CD4-positive, alpha-beta T cell treated with Interleukin-10 for 1 hour (primary cell): ENCODE data around the gene L3MBTL1.

Source experiments
- DNase-seq: peaks from one replicate; pipeline ENCODE4 v3.0.0-alpha.2; 2020

Gene L3MBTL1

DNA sequence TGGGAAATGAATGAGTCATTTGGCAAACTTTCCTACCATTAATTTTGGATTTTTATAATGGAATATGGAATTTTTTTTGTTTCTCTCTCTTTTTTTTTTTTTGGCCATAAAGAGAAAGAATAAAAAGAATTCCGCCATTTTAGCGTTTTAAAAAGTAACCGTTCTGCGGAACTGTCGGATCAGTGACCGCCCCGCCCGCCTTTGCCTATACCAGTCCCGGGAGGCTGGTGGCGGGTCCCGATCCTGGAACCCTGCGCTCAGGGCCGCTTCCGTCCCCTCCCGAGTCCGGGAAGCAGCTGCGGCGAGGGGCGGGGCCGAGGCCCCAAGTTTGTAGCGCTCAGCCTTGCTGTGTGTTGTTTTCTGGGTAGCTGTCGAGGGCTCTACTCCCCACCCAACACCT lies 609 bp downstream of the L3MBTL1 start:
- peak; percentile 5 for DNase-seq

DNA sequence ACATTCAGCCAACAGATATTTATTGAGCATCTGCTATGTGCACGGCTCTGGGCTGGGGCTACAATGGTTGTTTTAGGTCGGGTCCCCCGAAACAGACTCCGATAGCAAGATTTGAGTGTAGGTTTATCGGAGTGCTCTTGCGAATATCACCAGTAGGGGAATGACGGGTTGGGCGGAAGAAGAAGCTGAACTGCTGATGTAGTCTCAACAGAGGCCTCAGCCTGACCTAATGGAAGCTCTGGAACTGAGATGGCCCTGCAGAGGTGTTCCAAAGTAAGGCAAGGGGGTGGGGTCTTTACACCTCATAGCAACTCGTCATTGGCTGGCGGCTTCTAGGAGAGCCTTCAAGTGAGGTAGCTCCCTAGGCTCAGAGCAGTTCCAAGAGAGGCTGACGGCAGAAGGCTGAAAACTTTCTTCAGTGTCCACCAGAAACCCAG lies 1.1 kb downstream of the L3MBTL1 start:
- DNase-seq = no peak

DNA sequence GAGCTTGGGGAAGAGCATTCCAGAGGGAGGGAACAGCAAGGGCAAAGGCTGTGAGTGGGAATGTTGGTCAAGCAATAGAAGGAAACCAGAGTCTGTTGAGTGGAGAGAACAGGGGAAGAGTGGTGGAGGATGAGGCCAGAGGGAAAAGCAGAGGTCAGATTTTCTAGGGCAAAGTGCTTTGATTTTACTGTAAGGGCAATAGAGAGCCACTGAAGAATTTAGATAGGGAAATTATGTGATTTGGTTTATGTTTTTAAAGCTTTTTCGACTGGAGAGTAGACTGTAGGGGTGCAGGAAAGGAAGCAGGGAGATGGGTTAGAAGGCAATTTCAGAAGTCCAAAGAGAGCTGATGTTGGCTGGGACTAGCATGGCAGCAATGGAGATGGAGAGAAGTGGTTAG lies 4.4 kb downstream of the L3MBTL1 start:
- DNase-seq = no peak

DNA sequence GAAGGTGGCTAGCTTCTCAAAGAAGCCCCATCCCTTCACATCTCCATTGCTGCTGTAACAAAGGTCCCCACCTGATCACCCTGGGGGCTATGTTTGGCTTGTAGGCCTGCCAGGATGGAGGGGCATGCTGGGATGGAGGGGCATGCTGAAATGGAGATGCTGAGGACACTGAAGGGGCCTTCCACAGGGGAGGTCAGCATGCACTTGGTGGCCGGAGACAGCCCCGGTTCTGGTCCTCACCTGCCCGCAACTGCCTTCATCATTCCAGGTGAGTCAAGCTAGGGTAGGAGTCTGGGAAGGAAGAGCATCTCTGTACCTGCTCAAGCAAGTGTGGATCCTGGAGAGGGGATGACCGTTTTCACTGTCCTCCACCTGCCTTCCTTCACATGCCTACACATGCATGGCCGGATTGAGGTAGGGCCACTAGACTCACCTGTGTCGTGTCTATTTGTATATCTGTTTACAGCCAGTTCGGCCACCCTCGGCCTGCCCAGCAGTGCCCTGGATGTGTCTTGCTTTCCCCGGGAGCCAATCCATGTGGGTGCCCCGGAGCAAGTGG lies 6.0 kb downstream of the L3MBTL1 start:
- DNase-seq = no peak

DNA sequence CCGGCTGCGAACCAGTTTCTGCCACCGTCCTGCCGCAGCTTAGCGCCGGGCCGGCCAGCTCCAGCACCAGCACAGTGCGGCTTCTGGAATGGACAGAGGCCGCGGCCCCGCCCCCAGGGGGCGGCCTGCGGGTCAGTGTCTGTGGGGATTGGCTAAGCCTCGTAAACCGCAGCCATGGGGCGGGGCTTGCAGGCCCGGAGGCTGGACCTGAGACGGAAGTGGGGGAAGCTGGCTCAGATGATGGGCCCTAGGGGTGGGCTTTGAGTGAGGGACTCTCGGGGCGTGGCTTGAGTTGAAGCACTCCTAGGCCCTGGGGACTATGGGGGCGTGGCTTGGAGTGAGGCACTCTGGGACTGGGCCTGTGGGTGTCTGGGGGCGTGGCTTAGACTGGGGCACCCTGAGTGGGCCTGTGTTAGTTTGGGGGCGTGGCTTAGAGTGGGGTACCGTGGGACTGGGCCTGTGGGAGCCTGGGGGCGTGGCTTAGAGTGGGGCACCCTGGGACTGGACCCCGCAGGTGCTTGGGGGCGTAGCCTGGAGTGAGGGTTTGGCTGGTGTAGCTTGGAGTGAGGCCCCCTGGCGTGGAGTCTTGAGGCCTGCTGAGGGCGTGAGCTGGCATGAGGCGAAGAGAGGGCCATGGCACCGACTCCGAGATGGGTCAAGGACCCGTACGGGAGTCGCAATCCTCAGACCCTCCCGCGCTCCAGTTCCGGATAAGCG lies 6.6 kb downstream of the L3MBTL1 start:
- peak; percentile 96 for DNase-seq

DNA sequence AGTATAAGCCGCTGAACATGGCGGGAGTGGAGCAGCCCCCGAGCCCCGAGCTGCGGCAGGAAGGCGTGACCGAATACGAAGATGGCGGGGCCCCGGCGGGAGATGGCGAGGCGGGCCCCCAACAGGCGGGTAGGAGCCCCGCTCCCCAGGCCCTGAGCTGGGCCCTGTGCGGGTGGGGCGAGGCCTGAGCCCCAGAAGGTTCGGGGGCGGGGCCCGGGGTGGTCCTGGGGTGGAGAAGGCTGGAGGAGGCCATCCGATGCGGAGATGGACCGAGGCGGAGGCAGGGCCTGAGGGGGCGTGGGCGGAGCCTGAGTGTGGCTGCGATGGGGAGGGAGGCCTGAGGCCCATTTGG lies 7.1 kb downstream of the L3MBTL1 start:
- no peak for DNase-seq

DNA sequence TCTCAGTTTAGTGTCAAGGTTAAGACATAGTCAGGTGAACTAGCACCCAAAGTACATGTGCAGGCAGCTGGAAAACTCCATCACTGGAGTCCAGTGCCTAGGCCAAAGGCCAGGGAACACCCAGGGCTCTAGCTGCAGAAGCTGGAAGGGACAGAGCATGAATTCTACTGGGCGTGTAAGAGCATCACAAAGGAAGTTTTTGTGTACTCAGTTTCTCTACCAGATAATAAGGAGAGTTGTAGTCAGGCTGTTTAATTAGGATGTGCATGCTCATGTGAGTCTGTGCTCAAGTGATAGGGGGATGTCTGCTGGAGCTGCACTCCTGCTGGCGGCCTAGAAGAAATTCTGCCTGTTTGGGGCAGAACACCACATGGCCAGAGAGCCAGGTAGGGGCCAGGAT lies 8.1 kb downstream of the L3MBTL1 start:
- no peak for DNase-seq

DNA sequence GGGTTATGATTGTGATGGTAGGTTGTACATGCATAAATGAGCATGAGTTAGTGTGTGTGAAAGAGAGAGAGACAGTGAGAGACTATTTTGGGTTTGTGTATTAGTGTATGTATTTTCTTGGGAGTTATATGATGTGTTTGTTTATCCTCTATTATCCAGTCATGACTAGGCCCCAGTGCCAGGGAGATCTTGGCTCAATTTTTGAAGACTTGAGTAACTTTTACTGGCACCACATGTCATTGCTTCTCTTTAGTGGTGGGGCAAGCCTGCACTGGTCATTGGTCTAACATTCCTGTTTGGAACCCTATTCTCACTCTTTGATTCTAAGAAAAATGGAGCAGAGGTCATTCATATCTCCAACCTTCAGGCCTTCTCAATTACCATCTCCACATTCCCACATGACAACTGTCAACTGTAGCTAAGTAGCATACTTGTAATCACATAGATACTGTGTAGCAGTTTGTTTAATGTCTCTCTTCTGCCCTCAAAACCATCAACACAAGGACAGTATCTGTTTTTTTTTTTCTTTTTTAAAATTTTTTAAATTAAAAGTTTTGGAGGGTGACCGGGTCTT lies 8.8 kb downstream of the L3MBTL1 start:
- no peak for DNase-seq

DNA sequence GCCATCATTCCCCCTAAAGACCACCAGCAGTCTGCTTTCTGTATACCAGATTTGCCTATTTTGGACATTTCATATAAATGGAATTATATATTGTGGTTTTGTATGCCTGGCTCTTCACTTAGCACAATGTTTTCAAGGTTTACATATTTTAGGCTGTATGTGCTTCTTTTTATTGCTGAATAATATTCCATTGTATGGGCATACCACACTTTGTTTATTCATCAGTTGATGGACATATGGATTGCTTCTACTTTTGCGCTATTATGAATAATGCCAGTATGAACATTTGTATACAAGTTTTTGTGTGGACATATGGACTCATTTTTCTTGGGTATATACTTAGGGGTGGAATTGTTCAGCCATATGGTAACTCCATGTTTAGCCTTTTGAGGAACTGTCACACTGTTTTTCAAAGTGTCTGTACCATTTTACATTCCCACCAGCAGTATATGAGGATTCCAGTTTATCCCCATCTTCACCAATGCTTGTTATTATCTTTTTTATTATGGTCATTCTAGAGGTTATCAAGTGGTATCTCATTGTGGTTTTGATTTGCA lies 12.7 kb downstream of the L3MBTL1 start:
- no peak for DNase-seq

DNA sequence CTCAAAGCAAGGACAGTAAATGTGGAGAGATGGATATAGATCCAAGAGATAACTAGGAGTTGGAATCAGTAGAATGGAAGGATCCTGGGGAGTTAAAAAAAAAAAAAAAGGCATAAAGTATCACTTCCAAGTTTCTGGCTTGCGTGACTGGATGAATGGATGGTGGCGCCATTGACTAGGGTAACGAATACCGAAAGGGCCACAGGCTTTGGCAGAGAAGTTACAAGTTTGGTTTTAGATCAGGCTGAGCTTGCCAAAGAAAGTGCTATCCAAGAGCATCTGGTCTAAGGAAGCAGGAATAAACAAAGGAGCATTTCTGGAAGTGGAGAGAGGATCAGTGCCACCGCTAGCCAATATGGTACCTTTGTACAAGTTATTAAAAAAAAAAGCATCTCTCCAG lies 17.5 kb downstream of the L3MBTL1 start:
- no peak for DNase-seq

DNA sequence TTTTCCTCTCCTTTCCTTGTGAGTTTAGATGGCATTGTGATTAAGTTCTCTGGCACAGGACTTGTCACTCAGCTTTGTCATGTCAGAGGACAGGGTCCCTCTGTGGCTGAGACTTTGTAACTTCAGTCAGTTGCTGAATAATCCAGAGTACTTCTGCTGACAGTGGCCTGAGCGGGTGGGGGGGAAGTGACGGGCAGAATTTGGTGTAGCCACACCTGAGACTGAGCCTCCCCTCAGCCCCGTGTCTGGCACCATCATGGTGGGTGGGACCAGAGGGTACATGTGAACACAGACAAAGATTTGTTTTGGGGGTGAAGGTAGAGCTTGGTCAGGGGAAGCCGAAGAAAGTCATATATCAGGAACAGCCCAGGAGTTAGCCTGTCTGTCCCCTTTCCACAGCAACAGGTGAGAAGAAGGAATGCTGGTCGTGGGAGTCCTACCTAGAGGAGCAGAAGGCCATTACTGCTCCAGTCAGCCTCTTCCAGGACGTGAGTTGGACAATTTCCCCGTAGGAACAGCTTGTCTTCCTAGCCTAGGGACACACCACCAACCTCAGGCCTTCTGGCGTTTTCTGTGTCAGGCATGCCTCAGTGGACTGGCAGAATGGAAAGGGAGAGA lies 20.9 kb downstream of the L3MBTL1 start:
- no peak for DNase-seq

DNA sequence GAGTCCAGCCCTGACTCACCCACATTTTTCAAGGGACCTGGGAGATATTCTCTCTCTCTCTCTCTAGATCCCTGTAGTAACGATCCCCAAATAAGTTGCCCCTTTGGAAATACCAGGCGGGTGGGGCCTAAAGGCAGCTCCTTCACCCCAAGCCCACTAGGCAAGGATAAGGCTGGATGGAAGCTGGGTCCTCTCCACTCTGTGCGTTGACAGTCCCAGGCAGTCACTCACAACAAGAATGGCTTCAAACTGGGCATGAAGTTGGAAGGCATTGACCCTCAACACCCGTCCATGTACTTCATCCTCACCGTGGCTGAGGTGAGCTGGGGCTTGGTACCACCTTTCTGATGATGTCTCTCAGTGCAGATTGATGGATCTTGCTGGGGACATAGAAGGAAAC lies 21.6 kb downstream of the L3MBTL1 start:
- no peak for DNase-seq

DNA sequence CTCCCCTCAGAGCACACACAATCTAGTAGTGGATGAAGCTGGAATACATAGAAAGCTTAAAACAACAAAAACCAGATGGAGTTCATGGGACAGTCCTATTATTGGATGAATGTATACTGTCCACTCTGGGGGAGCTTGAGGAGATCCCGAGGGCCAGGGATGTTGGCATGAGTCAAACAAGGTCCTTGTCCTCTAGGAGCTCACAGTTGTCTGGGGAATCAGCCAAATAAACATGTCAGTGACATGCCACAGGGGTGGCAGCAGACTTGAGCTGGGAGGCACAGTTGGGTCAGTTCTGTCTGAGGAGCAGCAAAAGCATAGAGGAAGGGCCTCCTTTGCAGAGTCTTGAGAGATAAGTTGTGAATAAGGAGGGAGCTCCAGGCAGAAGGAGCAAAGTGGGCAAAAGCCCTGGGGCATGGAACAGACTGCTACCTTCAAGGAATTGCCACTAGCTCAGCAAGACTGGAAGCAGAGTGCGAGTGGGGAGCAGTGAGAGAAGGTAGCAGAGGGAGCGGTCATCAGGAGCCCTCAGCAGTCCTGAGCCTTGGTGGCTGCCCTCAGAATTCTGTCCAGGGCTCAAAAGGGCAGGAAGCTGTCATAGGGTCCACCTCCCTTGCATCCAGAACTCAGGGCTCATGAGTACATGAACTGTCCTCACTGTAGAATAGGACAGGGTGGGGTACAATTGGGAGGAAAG lies 22.1 kb downstream of the L3MBTL1 start:
- no peak for DNase-seq

DNA sequence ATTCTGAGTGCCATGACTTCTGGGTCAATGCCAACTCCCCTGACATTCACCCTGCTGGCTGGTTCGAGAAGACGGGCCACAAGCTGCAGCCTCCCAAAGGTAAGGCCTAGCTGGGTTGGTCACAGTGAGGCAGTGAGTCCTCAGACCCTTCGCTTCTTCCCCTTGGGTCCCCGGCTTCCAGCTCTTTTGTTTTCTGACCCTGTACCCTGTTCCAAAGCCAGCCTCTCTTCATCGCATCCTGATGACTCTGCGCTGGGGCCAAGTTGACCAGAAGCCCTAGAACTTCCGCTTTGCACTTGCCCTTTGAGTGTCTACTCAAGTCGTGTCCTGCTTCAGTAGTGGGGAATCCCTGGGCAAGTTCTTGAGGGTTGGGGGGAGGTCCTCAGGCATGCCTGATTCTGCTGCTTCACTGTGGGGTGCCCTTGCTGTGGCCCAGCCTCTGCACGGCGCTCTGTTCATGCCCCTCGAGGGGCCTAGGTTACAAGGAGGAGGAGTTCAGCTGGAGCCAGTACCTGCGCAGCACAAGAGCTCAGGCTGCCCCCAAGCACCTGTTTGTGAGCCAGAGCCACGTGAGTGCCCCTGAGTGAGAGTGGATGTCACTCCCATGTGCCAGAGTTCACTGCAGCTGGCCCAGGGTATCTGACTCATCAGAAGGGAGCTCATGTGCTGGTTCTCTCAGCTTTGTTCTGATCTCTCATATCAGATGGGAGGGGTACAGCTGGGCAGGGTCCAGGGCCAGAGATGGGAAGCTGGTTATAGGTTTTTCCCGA lies 23.0 kb downstream of the L3MBTL1 start:
- DNase-seq = no peak

DNA sequence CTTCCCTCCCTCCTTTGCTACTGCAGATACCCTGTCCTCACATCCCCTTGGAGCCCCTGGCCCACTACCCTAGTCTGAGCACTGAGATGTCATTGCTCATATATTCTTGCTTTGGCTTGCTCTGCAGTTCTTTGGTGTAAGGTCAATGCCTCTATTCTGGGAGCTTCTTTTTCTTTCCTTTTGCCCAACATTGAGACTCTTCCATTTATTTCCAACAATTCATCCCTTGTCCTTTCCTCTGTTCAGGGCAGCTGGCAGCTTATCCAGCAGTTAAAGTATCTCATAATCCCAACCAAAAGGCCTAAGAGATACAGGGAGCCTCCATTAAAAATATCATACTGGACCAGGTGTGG lies 23.6 kb downstream of the L3MBTL1 start:
- DNase-seq = no peak

DNA sequence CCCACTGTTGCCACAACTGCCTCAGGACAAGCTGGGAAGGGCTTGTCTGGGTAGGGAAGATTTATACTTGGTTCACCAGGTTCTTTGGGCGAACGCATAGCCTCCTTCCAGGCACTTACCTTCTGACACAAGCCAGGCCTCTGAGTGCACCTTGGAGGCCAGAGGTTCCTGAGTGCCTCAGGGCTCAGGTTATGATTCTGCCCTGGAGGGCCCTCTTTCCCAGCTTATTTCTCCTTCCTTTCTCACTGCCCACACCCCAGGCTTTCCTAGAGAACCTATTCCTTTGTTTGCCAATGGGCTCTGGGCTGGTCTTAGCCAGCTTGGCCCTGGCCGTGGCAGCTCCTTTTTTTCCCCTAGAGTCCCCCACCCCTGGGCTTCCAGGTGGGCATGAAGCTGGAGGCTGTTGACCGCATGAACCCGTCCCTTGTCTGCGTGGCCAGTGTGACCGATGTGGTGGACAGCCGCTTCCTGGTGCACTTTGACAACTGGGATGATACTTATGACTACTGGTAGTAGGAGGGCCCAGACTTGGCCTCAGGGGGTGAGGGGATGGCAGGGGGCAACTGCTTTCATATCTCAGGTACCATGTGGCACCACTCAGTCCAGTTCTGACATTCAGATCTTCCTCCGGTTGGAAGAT lies 25.0 kb downstream of the L3MBTL1 start:
- no peak for DNase-seq

DNA sequence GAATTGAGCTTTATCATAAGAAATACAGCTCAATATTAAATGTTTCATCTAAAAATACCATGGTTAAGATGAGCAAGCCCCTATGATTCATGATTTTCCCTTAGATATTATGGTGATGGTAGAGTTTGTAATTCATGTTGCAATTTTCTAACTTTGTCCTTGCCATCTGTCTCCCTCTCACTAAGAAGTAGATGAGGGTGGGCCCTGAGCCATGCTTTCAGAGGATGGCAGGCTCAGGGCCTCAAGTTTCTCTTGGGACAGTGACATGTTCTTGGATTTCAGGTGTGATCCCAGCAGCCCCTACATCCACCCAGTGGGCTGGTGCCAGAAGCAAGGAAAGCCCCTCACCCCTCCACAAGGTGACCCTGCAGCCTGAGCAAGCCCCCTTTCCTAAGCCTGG lies 25.6 kb downstream of the L3MBTL1 start:
- no peak for DNase-seq

DNA sequence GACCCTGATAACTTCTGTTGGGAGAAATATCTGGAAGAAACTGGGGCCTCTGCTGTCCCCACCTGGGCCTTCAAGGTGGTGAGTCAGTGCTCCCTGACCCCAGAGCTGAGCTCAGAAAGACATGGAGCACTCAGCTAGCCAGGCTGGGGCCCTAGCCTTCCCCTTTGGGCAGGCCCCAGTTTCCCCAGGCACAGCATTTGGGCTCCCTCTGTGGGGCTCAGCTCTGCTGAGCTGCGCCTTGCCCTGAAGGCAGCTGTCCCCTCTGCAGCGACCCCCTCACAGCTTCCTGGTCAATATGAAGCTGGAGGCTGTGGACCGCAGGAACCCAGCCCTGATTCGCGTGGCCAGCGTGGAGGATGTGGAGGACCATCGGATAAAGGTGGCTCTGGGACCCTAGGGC lies 26.5 kb downstream of the L3MBTL1 start:
- DNase-seq = no peak

DNA sequence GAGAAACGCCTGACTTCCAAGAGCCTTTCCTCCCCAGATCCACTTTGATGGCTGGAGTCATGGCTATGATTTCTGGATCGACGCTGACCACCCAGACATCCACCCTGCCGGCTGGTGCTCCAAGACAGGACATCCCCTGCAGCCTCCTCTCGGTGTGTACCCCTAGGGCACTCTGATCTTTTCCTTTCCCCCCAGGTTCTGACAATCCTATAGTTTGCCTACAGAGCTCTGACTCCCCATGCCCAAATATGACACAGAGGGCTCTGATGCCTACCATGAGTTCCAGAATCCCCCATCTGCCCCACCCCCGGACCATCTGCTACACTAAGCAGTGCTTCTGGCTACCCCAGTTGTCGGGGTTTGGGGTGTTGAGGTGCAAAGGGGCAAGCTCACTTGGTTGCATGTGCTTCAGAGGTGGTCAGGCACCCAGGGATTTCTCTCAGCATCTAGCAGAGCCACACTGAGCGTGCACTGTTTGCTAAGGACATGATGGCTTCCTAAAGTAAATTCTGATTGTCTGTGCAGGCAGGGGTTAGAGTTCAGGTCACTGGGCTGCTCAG lies 27.4 kb downstream of the L3MBTL1 start:
- DNase-seq = no peak

DNA sequence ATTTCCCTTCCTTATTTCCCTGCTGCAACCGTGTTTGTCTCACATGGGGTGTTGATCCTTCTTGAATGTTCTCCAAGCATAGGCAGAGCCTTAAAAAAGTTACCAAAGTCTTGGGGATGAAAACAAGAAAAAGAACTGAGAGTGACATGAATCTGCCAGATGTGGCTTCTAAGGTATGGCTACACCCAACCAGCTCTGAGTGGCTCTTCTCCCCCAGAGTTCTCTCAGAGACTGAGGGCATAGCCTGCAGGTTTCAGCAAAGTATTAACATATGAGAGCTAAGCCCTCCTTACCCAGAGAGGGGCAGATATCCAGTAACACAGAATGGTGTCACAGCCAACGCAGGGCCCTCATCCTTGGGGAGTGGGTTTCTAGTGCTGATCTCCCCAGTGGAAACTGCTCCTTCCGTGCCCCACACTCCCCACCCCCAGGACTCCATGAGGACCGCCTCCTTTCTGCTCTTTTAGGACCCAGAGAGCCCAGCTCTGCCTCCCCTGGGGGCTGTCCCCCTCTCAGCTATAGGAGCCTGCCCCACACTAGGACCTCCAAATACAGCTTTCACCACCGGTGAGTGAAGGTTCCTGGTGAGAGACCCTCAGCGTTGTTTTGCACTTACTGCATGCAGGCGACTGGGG lies 28.0 kb downstream of the L3MBTL1 start:
- no peak for DNase-seq
